Germinal center (tissue), 1 donor: ENCODE results near the gene WNT6.
A peak's percentile ranks its signal among the peaks of the same experiment; 100 is the strongest.

ENCODE experiments used
- DNase-seq: peaks from one replicate; pipeline ENCODE4 v3.0.0; 2012; ENCODE audit warnings: mixed read lengths, low spot score

Gene WNT6

GRCh38 chr2:218877891-218878290 lies 18.3 kb downstream of the WNT6 start:
- no peak for DNase-seq

GRCh38 chr2:218878486-218878885 lies 18.9 kb downstream of the WNT6 start:
- no peak for DNase-seq

GRCh38 chr2:218878926-218879761 lies 19.5 kb downstream of the WNT6 start:
- DNase-seq, result no peak

- no peak for DNase-seq
Measured at GRCh38 chr2:218879776-218880101, 20.1 kb downstream of the WNT6 start.

- DNase-seq, result peak; percentile 84
Measured at GRCh38 chr2:218880102-218880858, 20.7 kb downstream of the WNT6 start, which contains the start of gene WNT10A. TSS of gene WNT10A (plus strand) at chr2:218880852. CDS start at chr2:218880996, 144 bp downstream.

- DNase-seq, result no peak
Measured at GRCh38 chr2:218880859-218881594, 21.4 kb downstream of the WNT6 start.

GRCh38 chr2:218881744-218882460 lies 22.3 kb downstream of the WNT6 start:
- DNase-seq, result no peak

- DNase-seq, result no peak
Measured at GRCh38 chr2:218882461-218882816, 22.8 kb downstream of the WNT6 start.

- no peak for DNase-seq
Measured at GRCh38 chr2:218882866-218883366, 23.3 kb downstream of the WNT6 start.

GRCh38 chr2:218883491-218884490 lies 24.2 kb downstream of the WNT6 start:
- peak; percentile 71 for DNase-seq

- DNase-seq, result no peak
Measured at GRCh38 chr2:218884519-218884918, 24.9 kb downstream of the WNT6 start.

GRCh38 chr2:218885981-218886947 lies 26.7 kb downstream of the WNT6 start:
- peak; percentile 62 for DNase-seq

GRCh38 chr2:218887079-218887478 lies 27.5 kb downstream of the WNT6 start:
- no peak for DNase-seq

GRCh38 chr2:218888341-218888740 lies 28.7 kb downstream of the WNT6 start:
- DNase-seq, result no peak

- no peak for DNase-seq
Measured at GRCh38 chr2:218889937-218890336, 30.3 kb downstream of the WNT6 start.

GRCh38 chr2:218890369-218890768 lies 30.8 kb downstream of the WNT6 start:
- DNase-seq, result no peak

GRCh38 chr2:218891275-218892135 lies 31.9 kb downstream of the WNT6 start:
- no peak for DNase-seq

GRCh38 chr2:218892693-218893348 lies 33.2 kb downstream of the WNT6 start:
- DNase-seq, result peak; percentile 88
